Uterus (tissue), 2 donors: ENCODE results near the gene AMPD2.

Experiments
- CTCF ChIP-seq, 4 experiments: fragments of 200-600 bp in 2 of 4; fragments of 450-650 bp in 2 of 4; sonication (generic) in 2 of 4; IDR thresholded peaks; one replicate each; pipeline ENCODE4 v1.5.1; 2016 to 2019; ENCODE audit warnings: antibody characterized with exemption in 4 of 4, mild to moderate bottlenecking in 2 of 4, moderate library complexity in 1 of 4
- POLR2A ChIP-seq, 2 donors: fragments of 450-650 bp; IDR thresholded peaks; one replicate each; pipeline ENCODE4 v1.6.1; 2016; ENCODE audit warnings: antibody characterized with exemption in 2 of 2, mild to moderate bottlenecking in 1 of 2, moderate library complexity in 1 of 2

GRCh38 chr1:109644670-109645069, 25.0 kb downstream of the AMPD2 start:
- TF ChIP-seq POLR2A (IDR thresholded peaks at IDR 0.05) (no peak), CTCF (IDR thresholded peaks at IDR 0.05) (no peak)
